ENCODE data around the gene KRT24. TPM values are rescaled to one million over a fixed set of nuclear protein-coding genes. Genes with fewer than 3 reads are reported as not detected.
A peak's percentile ranks its signal among the peaks of the same experiment; 100 is the strongest.
"Not testable (repeated sequence)": the region's sequence is repeated elsewhere in the genome, so short reads cannot be mapped to it uniquely, and the experiment has no call there.

Gene KRT24
- not detected in 2 replicates for total RNA-seq (2014; rRNA removed; shearing (Covaris generic))
- not detected in 2 replicates for polyA plus RNA-seq (2015; cell fraction: cytosol; rRNA removed)
- not detected in 2 replicates for polyA plus RNA-seq (2015; cell fraction: nucleus; rRNA removed)

DNA sequence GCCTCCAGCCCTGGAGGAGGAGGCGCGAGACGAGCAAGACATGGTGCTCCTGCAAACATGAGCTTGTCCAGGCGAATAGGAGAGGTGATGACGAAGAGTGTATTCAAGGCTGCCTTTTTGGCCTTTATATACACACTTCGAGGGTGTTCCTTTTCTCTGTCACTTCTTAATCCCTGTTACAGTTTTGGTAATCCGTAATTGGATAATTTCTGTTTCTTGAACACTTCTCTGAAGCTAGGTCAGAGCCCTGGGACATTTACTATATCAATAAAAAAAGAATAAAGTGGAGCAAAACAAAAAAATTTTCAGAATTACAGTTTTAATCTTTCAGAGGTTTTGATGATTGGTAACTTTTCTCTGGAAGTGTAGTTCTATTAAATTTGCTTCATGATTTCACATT, at the start of gene KRT24:
Gene KRT24 (minus strand): TSS at position 101 of the 400 bp plus-strand sequence. CDS start 59 bp downstream, at position 42.
- DNase-seq (ENCODE audit: low read depth): no peak

DNA sequence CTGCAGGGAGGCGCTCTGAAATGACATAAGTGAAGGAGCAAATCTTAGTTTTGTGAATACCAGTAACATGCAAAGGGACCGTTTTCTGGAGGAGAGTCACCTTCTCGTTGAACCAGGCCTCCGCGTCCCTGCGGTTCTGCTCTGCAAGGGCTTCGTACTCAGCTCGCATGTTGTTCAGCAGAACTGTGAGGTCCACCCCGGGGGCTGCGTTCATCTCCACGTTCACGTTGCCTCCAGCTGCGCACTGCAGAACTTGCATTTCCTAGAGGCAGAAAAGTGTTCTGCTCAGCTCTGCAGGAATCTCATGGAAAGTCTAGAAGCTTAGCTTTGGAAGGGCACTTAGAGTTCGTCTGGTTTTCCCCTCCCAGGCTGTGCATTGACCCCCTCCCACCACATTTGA, 47.5 kb upstream of the KRT24 start:
- DNase-seq (ENCODE audit: low read depth): no peak

DNA sequence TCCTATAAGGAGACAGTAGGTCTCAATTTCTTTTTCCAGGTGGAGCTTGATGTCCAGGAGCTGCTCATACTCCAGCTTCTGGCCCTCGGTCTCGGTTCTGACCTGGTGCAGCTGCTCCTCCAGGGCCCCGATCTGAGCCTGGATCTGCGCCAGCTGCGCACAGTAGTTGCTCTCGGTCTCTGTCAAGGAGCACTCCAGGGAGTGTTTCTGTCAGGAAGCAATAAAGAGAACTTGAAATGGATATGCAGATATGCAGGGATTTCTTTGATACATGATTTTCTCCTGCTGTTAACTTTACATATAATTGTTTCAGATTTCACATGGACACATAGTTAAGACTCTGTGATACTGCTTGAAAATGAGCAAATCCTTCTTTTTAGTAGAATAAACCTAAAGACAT, 46.8 kb upstream of the KRT24 start:
- DNase-seq (ENCODE audit: low read depth): no peak

GRCh38 chr17:40748666-40749065, 45.1 kb upstream of the KRT24 start:
- not testable (repeated sequence) for DNase-seq (ENCODE audit: low read depth)

- DNase-seq (ENCODE audit: low read depth): no peak
These were observed 35.0 kb upstream of the KRT24 start for GRCh38 chr17:40738553-40738952.

DNA sequence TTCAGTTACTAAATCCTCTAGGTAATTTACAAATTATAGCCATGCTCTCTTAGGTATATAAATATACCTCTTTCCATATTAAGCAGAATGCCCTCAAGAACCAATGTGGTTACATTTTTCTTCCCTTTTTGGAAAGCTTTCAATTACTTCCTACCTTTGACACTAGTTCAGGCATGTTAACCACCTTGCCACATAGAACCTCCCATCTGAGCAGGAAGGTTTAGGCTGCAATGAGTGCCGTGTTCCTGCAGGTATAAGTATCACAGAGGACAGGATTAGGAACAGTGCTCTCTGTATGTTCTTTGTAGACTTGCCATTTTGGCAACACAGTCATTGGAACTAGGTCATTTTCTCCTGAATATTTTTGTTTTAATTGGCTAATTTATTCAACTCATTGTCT, 31.5 kb upstream of the KRT24 start:
- DNase-seq (ENCODE audit: low read depth): no peak

DNA sequence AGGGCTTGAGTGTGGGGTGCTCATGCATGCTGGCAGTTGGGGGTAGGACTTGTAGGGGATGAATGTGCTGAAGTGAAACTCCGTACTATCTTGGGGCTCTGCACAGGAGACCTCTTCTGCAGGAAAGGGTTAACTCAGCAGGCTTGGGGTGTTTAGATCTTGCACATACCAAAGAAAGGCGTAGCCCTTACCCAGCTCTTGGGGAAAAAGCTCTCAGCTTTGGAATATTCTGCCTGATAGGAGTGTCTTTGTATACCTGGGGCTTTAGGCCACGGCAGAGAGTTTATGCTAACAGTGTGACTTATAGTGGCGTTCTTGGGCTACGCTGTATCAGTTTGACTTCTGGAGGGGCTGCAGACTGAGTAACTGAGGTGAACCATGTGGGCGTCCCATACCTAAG, 30.5 kb upstream of the KRT24 start:
- DNase-seq (ENCODE audit: low read depth): no peak

DNA sequence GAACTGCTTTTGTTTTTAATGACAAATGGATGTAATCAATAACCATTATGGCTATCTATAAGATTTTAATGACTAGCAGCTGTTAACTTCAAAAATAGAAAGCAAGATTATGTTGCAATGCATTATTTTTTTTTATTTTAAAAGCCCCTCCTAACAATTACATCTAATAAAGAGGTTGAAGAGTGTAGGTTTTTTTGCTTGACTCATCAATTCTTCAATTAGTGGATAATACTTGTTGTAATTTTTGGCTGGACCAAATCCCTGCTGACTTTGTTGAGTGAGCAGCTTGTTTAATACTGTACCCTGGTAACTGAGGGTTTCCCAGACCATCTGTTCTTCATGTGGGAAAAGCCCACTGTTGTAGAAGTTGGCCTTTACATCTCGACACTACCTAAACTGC, 27.4 kb upstream of the KRT24 start:
- DNase-seq (ENCODE audit: low read depth): no peak

DNA sequence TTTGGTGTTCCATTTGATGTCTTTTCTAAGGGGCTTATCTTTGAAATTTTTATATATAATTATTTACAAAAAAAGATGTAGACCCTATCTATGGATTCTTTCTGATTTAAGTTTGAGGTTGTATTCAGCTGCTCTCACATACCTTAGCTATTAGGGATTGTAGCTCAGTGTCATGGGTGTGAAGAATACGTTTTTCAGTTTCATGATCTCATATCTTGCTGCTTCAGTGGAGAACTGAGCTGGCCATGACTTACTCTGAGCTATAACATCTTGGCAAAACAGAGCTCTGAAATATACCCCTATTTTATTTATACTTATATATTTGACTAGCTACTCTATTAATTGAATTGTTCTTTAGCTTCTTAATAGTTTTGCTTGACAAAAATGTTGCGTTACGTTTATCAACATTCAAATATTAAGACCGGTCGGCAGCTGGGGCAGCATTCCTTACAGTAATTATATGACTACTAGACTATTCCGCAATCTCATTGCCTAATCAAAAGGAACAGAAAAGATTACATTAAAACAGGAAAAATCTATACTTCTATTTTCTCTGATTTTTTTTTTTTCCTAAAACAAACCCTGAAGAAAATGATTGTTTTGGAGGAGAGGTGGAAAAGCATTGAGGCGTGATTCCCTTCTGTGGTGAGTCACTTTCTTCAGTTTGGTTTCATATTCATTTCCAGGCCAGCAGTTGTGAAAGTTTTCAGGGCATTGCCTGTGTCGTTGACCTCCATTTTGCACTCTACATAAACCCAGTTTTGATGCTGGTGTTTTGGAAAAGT, 24.1 kb upstream of the KRT24 start:
- DNase-seq (ENCODE audit: low read depth): peak; percentile 58

DNA sequence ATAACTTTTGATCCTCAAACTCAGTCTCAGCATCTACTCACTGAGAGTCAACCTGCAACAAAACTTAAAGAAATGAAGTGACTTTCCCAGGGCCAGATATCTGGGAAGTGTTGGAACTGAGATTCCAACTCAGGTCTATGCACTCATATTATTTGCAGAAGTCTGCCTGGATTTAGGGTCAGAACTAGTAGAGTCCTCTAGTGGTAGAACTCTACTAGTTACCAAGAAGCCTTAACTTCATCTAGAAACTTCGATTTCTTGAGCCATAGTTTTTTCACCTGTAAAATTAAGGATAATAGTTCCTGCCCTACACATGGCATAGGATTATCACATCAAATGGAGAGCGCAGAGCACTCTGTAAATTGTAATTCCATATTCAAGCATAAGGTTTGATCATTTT, 23.4 kb upstream of the KRT24 start:
- DNase-seq (ENCODE audit: low read depth): no peak

DNA sequence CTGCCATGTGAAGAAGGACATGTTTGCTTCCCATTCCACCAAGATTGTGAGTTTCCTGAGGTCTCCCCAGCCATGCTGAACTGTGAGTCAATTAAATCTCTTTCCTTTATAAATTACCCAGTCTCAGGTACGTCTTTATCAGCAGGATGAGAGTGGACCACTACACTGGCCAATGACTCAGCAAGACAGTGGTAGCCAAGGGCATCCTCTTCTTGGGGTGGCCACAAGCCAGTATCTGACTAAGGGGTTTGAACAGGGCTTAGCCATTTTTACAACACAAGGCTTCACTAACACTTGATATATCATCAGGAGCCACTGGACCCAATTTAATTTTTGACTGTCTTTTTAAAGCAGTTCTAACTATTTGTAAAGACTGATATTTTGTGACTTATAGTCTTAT, 21.1 kb upstream of the KRT24 start:
- peak; percentile 8 for DNase-seq (ENCODE audit: low read depth)

GRCh38 chr17:40722241-40722640, 18.7 kb upstream of the KRT24 start:
- DNase-seq (ENCODE audit: low read depth): no peak

DNA sequence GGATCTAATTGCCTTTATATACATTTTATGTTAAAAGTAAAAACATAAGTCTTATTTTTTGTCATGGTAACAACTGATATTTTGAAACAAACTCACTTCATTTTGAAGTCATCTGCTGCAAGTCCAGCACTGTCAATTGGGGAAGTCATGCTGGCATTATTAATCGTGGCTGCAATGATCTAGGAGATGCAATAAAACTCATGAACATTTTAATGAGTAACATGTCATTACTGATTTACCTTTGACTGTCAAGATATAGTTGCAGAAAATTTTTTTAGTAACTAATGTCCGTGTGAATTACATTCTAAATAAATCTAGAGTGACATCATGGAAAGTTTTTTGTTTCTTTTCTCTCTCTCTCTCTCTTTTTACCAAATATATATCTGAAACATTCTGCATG, 17.3 kb upstream of the KRT24 start:
- no peak for DNase-seq (ENCODE audit: low read depth)

DNA sequence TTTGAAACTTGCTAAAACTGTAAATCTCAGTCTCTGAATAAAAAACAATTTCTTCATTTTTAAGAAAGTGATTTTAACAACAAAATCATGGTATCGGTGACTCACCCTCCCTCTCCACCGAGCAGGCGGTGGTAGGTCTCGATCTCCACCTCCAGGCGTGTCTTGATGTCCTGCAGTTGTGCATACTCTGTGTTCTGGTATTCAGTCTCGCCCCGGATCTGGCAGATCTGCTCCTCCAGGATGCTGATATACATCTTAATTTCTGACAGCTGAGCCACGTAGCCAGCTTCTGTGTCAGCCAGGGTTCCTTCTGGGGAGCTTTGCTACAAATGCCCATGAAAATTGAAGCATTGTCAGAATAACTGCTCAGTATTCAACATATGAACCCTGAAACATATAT, 15.4 kb upstream of the KRT24 start:
- DNase-seq (ENCODE audit: low read depth): no peak

DNA sequence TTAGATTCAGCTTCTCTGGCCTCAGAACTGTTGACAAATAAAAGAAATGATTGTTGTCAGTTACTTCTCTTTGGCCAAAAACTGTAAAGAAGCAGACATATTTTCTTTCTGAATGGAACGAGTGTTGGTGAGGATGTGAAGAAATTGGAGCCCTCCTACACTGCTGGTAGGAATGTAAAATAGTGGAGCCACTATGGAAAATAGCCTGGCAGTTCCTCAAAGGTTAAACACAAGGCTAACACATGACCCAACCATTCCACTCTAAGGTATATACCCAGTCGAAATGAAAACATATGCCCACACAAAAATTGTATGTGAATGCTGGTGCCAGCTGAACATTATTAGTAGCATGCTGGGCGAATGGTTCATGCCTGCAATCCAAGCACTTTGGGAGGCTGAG, 14.2 kb upstream of the KRT24 start:
- no peak for DNase-seq (ENCODE audit: low read depth)

DNA sequence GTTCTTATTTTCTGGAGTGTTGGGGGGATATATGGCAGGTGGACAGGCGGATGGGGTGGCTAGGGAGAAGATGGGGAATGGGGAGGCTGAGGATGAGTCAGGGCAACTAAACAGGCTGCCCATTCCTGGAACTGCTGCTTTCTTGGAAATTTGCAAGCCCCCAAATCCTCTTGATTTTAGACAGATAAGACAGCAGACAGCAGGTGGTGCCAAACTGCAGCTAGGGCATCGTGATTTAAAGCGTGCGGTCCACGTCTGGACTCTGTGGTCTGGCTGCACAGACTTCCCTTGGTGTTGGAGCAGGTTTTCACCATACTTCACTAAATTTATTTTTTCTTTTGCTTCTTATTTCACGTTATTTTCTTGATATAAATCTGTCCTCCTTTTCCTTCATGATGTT, 10.9 kb upstream of the KRT24 start:
- no peak for DNase-seq (ENCODE audit: low read depth)

GRCh38 chr17:40707745-40708144, 4.2 kb upstream of the KRT24 start:
- peak; percentile 53 for DNase-seq (ENCODE audit: low read depth)

- DNase-seq (ENCODE audit: low read depth): no peak
These were observed 2.0 kb upstream of the KRT24 start for GRCh38 chr17:40705584-40705983.

DNA sequence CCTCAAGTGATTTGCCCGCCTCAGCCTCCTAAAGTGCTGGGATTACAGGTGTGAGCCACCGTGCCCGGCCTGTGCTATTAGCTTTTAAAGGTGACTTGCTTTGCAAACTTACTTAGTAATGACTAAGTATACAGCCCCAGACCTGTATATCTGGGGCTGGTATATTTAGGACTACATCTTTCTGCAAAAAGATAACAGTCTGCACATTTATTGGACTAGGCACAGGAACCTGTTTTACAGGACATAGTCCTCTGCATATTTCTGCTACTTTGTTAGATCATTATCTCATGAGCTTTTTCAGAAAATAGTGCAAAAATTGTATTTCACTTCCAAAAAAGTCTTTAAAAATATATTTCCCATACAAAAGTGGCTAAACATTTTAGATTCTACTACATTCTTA, 1.3 kb downstream of the KRT24 start:
- DNase-seq (ENCODE audit: low read depth): no peak

DNA sequence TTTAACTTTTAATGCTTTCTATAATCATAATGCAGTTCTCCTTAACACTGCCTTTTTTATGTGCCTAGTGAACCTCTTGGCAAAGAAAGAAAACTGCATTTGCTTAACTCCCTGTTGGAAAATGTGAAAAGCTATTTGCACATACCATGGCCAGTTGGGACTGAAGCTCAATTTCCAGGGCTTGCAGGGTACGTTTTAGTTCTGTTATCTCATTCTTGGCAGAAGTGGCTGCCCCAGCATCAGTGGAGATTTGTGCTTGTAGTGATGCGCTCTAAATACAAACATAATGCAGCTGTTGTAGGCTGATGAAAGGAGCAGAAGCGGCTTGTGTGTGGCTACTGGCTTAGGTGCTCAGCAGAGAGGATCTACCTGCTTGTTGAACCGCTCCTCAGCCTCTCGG, 3.7 kb downstream of the KRT24 start:
- DNase-seq (ENCODE audit: low read depth): no peak

DNA sequence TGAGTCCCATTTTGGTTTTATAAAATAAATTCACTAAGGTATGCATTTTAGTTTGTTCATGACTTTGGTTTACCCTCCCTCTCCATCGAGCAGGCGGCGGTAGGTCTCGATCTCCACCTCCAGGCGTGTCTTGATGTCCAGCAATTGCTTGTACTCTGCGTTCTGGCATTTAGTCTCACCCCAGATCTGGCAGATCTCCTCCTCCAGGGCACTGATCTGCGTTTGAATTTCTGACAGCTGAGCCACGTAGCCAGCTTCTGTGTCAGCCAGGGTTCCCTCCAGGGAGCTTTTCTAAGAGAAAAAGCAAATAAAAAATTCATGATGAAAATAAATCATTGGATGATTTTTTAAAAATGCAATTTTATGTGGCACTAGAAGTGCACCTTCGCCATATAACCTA, 4.2 kb downstream of the KRT24 start:
- DNase-seq (ENCODE audit: low read depth): no peak

GRCh38 chr17:40697297-40697696, 6.3 kb downstream of the KRT24 start:
- DNase-seq (ENCODE audit: low read depth): no peak

- no peak for DNase-seq (ENCODE audit: low read depth)
These were observed 6.9 kb downstream of the KRT24 start for GRCh38 chr17:40696651-40697072.
